NCI-H2227 (cell line): Measurements from ENCODE around the gene SLC35E2B.
"Not testable (repeated sequence)": the region's sequence is repeated elsewhere in the genome, so short reads cannot be mapped to it uniquely, and the experiment has no call there.

Source experiments
- DNase-seq: peaks from one replicate; lab custom pipeline; 2025; ENCODE audit not compliant: unreplicated experiment; lab: John Stamatoyannopoulos, UW

Gene SLC35E2B

DNA sequence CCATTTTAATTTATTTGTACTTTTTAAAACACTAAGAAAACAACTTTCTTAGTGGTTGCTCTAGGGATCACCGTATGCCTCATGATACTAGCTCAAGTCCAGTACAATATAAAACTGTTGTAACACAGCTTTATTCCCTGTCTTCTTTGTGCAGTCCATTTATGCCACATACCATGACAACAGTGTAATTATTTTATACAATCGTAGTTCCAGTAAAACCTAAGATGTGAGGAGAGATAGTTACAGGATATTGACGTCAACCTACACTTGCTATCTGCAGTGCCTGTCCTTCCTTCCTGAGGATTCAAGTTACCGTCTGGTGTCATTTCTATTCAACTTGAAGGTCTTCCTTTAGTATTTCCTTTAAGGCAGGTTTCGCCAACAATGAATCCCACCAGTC, 46.3 kb downstream of the SLC35E2B start:
- DNase-seq, result not testable (repeated sequence)

DNA sequence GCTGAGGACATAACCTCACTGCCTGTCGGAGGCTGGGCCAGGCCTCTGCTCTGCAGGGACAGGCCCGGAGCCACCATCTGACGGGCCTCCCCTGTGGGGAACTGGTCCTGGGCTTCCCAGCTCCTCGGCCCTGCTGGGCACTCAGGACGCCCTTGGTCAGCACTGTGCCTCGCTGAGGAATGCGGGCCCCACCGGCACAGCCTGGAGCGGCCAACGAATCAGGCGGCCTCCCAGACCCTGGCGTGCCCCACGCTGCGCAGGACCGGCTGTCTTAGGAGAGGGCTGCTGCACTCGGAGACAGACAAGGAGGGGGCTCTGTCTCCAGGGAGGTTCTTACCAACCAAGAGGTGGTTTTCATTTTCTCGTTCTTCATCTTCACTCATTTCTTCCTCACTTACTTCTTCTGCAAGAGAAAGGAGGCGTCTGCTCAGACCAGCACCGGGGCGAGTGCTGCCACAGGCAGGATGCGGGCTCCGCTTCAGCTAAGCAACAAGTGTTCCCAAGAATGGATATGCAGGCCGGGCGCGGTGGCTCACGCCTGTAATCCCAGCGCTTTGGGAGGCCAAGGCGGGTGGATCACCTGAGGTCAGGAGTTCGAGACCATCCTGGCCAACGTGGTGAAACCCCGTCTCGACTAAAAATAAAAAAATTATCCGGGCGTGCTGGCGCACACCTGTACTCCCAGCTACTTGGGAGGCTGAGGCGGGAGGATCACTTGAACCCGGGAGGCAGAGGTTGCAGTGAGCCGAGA, 51.7 kb downstream of the SLC35E2B start:
- not testable (repeated sequence) for DNase-seq

DNA sequence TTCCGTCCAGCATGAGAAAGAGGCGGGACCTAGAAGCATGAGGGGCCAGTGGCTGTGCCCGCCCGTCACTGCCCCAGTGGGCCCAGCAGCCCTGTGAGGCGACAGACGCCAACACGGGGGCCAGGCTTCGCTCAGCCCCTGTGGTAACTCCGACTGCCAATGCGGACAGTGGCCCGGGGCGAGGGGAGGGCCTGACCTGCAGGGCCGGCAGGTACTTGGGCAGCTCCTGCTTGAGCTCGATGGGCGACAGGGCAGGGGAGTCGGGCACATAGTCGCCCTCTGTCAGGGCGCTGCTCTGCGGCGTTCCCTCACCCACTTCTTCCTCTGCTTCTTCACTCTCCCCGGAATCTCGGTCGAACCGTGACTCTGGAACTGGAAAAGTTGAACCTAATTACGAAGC, 52.5 kb downstream of the SLC35E2B start:
- not testable (repeated sequence) for DNase-seq

DNA sequence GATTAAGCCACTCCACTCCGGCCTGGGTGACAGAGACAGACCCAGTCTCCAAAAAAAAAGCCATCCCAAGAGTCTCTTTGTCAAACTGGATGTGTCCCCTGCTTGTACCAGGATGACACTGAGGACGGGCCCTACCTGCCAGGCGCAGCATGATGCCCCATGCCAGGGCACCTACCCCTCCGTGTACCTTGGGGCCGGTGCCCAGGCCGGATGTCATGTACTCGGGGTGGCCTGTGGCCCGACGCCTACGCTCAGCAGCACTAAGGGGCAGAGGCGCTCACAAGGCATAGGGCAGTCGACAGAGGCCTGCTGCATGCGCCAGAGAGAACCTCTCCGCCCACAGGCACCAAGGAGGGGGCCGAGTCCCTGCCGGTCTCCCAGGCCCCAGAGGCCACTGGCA, 53.2 kb downstream of the SLC35E2B start:
- DNase-seq, result not testable (repeated sequence)

DNA sequence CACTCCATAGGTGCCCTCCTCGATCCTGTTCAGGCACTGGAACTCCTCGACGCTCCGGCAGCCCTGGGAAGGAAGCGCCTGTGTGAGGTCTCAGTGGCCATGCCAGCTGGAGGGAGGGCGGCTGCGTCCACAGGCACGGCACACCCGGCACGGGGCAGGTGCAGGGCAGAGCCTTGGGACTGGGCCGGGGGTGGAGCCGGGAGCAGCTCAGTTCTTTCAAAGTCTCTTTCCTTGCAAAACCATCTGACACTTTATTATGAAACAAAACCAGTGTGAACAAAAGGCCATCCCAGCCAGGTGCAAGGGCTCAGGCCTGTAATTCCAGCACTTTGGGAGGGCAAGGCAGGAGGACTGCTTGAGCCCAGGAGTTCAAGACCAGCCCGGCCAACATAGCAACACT, 54.1 kb downstream of the SLC35E2B start:
- DNase-seq, result not testable (repeated sequence)

DNA sequence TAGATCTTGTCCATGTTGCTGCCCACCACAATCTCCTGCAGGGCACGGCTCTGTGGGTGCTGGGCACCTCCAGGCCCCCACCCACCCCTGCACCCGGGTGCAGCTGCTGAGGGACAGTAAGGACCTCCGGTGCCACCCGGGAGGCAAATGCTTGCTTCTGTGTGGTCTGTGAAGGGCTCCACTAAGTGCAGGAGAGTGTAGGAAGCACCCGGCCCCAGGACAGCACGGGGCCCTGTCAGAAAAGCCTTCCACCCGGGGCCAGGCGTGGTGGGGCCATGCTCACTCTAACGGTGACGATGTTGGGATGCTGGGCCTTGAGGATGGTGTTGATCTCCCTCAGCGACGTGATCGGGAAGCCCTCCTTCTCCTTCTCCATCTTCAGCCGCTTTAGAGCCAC, 55.1 kb downstream of the SLC35E2B start:
- not testable (repeated sequence) for DNase-seq

DNA sequence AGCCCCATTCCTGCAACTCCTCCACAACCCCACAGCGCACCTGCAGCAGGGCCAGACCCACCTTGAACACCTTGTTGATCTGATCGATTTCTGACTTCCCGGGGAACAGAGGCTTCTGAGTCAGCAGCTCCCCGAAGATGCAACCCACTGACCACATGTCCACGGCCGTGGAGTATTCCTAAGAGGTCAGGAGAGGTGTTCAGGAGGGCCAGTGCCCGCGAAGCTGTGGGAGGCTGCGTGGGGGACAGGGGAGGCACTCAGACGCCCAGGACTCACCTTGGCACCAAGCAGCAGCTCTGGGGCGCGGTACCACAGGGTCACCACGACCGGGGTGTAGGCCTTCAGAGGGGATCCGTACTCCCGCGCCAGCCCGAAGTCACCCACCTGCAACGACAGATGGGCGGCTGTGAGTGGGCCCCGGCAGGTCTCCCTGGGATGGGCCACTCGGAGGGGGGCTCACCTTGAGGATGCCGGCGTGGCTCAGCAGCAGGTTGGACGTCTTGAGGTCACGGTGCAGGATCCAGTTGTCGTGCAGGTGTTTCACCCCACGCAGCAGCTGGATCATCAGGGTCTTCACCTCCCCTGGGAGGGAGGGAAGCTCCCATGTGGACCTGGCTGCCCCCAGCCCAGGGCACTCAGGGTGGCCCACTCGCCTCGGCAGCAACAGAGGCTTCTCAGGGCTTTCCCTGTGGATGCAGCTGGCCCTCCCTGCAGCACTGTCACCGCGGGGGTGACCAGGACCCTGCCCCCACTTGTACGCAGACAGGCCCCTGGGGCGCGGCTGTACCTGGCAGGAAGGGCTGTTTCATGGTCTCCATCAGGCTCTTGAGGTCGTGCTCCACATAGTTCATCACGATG, 55.7 kb downstream of the SLC35E2B start:
- DNase-seq, result not testable (repeated sequence)

DNA sequence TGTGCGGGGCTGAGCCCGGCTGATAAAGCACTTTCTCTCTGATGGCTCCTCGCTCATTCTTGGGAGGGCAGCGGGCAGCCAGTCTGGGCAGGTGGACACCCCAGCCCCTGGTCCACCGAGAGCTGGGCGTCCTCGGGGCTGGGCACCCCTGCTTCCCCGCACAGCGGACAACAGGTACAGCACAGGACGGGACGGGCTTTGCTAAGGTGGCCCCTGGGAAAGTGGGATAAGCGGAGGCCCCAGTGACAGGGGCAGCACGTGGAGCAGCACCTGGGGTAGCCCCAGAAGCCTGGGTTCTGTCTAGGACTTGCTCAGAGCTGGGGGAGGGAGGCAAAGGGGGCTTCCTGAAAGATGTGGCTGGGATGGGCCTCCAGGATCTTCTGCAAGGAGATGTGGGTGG, 58.0 kb downstream of the SLC35E2B start:
- DNase-seq, result not testable (repeated sequence)

DNA sequence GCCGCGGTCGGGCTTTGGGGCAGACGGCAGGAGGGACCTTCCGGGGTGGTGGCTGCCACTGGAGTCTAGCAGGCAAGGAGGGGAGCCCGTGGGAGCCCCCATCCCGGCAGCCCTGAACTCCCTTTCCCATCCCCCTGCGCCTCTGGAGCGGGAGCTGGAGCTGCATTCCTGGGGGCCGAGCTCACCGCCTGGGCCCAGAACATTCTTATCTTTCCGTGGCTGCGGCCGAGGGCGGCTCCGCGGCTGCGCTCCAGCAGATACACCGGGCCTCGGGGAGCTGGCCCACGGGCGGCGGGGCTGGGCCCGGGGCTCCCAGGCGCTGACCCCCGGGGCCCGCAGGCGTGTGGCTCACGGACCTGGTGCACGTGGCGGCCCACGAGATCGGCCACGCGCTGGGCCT, 59.2 kb downstream of the SLC35E2B start:
- not testable (repeated sequence) for DNase-seq

DNA sequence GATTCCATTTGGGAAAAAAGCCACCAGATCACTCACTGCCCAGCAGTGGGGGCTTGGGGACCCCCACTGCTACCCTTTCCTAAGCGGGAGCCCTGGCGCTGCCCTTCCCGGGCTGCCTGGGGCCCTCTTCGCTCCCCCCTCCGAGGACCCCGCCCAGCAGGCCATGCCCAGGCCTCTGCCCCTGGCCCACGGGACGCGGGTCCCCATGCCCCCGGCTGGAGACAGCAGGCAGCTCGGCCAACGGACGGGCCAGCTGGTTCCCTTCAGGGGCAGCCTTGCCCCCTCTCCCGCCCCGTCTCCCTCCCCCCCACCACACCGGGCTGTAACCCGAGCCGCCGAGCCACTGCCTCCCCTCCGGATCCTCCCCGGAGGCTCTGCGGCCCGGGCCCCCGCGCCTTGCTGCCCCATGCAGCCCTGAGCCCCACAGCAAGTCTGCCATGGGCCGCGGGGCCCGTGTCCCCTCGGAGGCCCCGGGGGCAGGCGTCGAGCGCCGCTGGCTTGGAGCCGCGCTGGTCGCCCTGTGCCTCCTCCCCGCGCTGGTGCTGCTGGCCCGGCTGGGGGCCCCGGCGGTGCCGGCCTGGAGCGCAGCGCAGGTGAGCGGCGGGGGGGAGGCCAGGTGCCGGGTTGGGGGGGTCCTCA, 60.7 kb downstream of the SLC35E2B start, which contains the start of gene MMP23B:
MMP23B (plus strand) TSS at position 392 of the 639 bp plus-strand sequence; CDS start at position 438, 46 bp downstream.
- DNase-seq, result no peak

DNA sequence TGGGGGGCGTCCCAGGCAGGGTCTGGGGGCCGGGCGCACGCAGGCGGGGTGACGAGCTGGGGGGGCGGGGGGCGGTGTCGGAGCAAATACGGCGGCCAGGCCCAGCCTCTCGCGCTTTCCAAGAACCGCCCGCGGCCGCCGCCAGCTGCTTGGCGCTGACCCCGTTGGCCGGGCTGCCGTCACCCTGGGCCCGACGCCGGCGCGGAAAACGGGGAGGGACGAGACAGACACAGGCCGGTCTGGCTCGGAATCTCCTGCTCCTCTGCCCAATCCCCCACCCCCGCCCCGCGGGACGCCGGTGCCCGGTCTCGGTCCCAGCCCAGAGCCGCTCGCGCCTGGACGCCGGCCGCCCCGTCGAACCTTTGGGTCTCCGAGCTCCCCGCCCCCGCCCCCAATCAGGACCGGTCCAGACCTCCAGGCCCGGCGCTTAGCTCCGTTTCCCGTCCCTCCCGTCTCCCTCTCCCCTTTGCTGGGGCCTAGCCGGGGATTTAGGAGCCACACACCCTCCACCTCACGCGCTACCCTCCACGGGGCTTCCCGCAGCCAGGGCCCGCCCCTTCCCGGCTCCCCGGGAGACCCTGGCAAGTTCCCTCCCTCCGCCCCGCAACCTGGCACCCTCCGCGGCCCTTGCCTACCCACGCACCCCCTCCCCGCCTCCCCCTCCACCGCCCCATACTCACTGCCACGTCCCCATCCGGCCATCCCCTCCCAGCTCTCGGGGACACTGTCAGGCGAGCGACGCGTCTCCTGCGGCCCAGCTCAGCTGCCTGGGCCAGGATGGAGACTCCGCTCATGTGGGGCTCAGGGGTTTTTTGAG, 61.4 kb downstream of the SLC35E2B start:
- no peak for DNase-seq

DNA sequence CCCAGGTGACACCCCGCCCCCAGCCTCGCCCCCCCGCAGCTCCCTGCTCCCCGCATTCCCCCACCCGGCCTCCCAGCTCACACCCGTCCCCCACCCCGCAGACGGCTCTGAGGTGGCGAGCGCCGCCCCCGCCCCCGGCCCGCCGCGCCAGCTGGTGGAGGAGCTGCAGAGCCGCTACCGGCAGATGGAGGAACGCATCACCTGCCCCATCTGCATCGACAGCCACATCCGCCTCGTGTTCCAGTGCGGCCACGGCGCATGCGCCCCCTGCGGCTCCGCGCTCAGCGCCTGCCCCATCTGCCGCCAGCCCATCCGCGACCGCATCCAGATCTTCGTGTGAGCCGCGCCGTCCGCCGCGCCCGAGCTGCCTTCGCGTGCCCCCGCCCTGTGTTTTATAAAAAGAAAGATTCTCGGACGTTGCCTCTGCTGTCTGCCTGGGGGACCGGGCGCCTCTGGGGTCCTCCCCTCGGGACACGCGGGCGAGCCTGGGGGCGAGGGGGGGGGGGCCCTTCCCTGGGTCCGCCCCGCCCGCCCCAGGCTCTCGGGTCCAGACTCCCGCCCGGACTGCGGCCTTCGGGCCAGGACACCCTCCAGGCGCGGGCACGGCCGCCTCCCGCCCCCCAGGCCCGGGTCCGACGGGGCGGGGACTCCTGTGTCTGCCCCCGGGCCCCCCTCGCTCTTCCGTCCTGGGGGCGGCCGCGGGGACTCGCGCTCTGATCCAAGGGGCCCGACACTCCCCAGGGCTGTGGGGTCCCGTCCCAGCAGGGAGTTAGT, 62.2 kb downstream of the SLC35E2B start:
- no peak for DNase-seq

DNA sequence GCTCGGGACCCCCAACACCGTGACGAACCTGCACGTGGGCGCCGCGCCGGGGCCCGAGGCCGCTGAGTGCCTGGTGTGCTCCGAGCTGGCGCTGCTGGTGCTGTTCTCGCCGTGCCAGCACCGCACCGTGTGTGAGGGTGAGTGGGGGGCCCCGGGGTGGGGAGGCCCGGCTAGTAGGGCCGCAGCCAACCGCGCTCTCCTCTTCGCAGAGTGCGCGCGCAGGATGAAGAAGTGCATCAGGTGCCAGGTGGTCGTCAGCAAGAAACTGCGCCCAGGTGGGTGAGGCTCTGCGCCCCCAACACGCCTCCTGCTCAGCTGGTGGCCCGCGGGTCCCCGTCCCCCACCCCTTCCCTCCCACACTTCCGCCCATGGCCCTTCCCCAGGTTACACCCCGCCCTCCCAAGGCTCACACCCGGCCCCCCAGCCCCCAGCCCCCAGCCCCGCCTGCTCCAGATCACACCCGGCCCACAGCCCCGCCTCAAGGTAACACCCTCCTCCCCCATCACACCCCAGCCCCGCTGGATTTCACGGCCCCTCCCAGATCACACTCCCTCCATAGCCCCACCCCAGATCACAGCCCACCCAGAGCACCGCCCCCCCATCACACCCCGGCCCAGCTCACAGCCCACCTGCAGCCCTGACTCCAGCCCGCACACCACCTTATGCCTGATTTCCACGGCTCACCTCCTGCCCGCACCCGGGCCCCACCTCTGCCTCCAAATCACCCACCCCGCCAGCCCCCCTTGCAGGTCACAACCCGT, 63.0 kb downstream of the SLC35E2B start:
- DNase-seq, result no peak

DNA sequence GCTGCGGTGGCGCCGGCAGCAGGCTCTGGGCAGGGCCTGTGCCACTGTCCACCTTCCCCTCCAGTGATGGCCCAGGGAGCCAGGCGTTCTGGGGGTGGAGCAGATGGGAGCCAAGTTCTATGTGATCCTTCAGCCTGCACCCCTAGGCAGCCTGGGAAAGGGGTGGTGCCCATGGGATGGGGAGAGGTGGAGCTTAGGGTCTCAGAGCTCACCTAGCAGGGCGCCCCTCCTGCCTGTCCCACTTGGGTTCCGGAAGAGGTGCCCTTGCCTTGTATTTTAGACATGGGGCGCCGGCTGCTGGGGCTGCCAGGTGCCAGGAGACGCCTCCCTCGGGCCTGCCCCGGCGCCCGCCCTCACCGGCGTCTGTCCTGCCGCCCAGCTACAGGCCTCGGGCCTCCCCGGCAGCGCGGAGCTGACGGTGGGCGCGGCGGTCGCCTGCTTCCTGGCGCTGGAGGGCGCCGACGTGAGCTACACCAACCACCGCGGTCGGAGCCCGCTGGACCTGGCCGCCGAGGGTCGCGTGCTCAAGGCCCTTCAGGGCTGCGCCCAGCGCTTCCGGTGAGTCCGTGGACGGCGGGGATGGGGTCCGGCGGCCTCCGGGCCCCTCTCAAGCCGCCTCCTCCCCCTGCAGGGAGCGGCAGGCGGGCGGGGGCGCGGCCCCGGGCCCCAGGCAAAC, 63.7 kb downstream of the SLC35E2B start:
- DNase-seq, result no peak

DNA sequence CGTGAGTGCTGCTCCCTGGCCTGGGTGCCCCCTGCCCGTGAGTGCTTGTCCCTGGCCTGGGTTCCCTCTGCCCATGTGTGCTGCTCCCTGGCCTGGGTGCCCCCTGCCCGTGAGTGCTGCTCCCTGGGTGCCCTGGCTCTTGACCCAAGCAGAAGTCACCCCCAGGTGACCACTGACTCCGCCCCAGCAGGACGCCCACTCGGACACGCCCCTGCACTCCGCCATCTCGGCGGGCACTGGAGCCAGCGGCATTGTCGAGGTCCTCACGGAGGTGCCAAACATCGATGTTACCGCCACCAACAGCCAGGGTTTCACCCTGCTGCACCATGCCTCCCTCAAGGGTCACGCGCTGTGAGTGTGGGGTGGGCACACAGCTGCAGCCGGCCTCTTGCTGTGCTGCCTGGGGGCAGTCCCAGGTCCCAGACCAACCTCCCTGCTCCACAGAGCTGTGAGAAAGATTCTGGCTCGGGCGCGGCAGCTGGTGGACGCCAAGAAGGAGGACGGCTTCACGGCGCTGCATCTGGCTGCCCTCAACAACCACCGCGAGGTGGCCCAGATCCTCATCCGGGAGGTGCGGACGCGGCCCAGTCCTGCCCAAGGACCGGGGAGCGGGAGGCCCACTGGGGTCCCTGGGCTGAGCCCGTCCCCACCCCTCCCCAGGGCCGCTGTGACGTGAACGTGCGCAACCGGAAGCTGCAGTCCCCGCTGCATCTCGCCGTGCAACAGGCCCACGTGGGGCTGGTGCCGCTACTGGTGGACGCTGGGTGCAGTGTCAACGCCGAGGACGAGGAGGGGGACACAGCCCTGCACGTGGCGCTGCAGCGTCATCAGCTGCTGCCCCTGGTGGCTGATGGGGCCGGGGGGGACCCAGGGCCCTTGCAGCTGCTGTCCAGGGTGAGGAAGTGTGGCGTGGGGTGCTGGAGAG, 64.5 kb downstream of the SLC35E2B start:
- no peak for DNase-seq

DNA sequence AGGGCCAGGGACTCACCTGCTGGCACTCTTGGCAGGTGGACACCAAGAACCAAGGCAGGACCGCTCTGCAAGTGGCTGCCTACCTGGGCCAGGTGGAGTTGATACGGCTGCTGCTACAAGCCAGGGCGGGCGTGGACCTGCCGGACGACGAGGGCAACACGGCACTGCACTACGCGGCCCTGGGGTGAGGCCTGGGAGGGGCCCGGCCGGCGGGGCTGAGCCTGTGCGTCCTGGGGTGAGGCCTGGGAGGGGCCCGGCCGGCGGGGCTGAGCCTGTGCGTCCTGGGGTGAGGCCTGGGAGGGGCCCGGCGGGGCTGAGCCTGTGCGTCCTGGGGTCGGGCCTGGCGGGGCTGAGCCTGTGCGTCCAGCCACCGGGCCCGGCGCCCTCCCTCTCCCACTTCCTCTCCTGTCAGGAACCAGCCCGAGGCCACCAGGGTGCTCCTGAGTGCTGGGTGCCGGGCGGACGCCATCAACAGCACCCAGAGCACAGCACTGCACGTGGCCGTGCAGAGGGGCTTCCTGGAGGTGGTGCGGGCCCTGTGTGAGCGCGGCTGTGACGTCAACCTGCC, 65.2 kb downstream of the SLC35E2B start:
- DNase-seq, result no peak
